GM21367 (cell line): ENCODE data around the gene SCG3.

Source experiments
- ATAC-seq: cut with Tn5 transposase; IDR thresholded peaks from one replicate; pipeline ENCODE4 v1.9.1; 2021; ENCODE audit not compliant: unreplicated experiment

SCG3 gene

GRCh38 chr15:51756482-51756881, 75.2 kb downstream of the SCG3 start:
- ATAC-seq: no peak

GRCh38 chr15:51757450-51757849, 76.1 kb downstream of the SCG3 start:
- no peak for ATAC-seq

- ATAC-seq: no peak
Measured at GRCh38 chr15:51758645-51759044, 77.3 kb downstream of the SCG3 start.

GRCh38 chr15:51759557-51760070, 78.3 kb downstream of the SCG3 start:
- ATAC-seq: no peak

GRCh38 chr15:51760805-51761204, 79.5 kb downstream of the SCG3 start:
- ATAC-seq: no peak

- no peak for ATAC-seq
Measured at GRCh38 chr15:51765751-51766150, 84.4 kb downstream of the SCG3 start.

GRCh38 chr15:51766341-51766740, 85.0 kb downstream of the SCG3 start:
- no peak for ATAC-seq

- ATAC-seq: no peak
Measured at GRCh38 chr15:51768018-51768417, 86.7 kb downstream of the SCG3 start.
